Breast epithelium (tissue), 3 donors: Measurements from ENCODE around the gene CYP2E1.
"Not testable (repeated sequence)": the region's sequence is repeated elsewhere in the genome, so short reads cannot be mapped to it uniquely, and the experiment has no call there.

Experiments
- CTCF ChIP-seq, 3 donors: fragments of 450-650 bp; IDR thresholded peaks; one replicate each; pipeline ENCODE4 v1.5.1; 2016 to 2017; ENCODE audit warnings: antibody characterized with exemption in 3 of 3, mild to moderate bottlenecking in 3 of 3, moderate library complexity in 3 of 3
- POLR2AphosphoS5 ChIP-seq, 3 donors: sonication (generic); formaldehyde crosslinking; IDR thresholded peaks; one replicate each; pipeline ENCODE4 v1.6.1; 2017; ENCODE audit warnings: antibody characterized with exemption in 3 of 3

GRCh38 chr10:133499176-133499575 lies 28.0 kb upstream of the CYP2E1 start:
- TF ChIP-seq POLR2AphosphoS5, CTCF (IDR thresholded peaks at IDR 0.05): not testable (repeated sequence)
